ENCODE results near the gene C14orf132. TPM values are rescaled to one million over a fixed set of nuclear protein-coding genes. Genes with fewer than 3 reads are reported as not detected.

The C14orf132 gene
- total and polyA plus RNA-seq, 2 of the 4 experiments (the other 2 are of a cell fraction): 6.3 to 13.5 TPM

DNA sequence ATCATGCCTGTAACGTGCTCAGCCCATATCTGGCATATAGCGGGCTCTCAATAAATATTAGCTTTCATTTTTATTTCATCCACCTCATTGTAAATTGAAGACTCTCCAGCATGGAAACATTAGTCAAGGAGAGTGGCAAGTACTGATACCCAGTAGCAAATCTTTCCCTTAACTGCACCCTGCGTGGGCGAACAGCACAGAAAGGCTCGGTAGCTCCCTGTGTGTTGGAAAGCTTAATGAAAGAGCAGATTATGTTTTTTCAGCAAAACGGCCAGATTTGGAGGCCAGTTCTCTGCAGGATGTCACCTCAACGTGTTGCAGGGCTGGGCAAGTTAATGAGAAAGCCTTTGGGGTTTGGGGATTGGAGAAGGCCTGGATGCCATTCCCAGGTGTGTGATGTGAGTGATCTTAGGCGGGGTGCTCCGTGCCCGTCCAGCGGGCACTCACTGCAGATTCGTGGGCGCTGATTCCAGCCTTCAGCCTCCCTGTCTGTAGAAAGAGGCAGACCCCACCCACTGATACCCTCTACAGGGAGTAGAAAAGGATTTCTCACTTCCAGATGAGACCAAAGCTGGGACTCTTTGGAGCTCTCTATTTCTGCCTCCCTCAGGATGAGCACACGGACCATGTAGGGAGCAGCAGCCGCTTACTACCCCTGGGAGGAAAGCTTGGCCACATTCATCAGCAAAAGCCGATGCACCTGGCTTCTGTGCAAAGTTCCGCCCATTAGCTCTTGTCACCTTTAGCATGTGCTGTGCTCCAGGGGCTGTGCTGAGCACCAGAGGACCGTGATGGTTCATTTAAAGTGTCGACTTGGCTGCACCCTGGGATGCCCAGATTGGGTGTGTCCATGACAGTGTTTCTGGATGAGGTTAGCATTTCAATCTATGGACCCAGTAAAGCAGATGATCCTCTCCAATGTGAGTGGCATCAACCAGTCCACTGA is 29.1 kb downstream of the C14orf132 start:
- Histone ChIP-seq H4K91ac (ENCODE audit: insufficient read depth, low read depth, low read length) (no peak overlapping the region), H2BK15ac (ENCODE audit: low read depth, low read length) (no peak overlapping the region), H3K4me1 (ENCODE audit: control insufficient read depth, insufficient read depth, low read length) (no peaks in the 10 kb centered on the region), H3K9ac (ENCODE audit: low read depth, low read length) (no peak overlapping the region), H2BK5ac (ENCODE audit: low read depth, low read length, poor library complexity, severe bottlenecking) (no peak overlapping the region), H4K5ac (ENCODE audit: low read depth, low read length) (no peak overlapping the region), H4K20me1 (ENCODE audit: insufficient read depth, low read length) (peaks cover 37% of the 10 kb centered on the region), H3K23ac (ENCODE audit: low read depth, low read length) (no peak overlapping the region), H2AK5ac (ENCODE audit: low read depth, low read length) (no peak overlapping the region), H3K79me1 (ENCODE audit: low read depth in 1 of 2, low read length in 2 of 2) (peaks cover 21 to 43% of the 10 kb centered on the region in 2 experiments), H3K4me3 (ENCODE audit: insufficient read depth, low read depth, low read length) (no peak overlapping the region), H3K56ac (ENCODE audit: extremely low read depth, insufficient read depth, low read length) (no peak overlapping the region), H2AK9ac (replicated peaks; ENCODE audit: low read depth, low read length, poor library complexity) (no peak overlapping the region), H2BK120ac (ENCODE audit: low read depth, low read length) (no peak overlapping the region), H2BK20ac (ENCODE audit: low read depth, low read length) (no peak overlapping the region), H3K18ac (ENCODE audit: low read depth, low read length) (no peak overlapping the region), H3K27ac (ENCODE audit: insufficient read depth, low read length) (no peak overlapping the region), H3K4me2 (ENCODE audit: low read depth, low read length) (no peak overlapping the region), H3K9me3 (ENCODE audit: control insufficient read depth, insufficient read depth, low read length) (no peaks in the 10 kb centered on the region), H3K9me1 (ENCODE audit: insufficient read depth, low read length) (peaks cover 15% of the 10 kb centered on the region), H2AFZ (replicated peaks; ENCODE audit: low read length, poor library complexity) (no peak overlapping the region), H3K36me3 (ENCODE audit: control insufficient read depth, insufficient read depth, low read length) (peaks cover 9% of the 10 kb centered on the region; the same call in 1 of the 2 replicates), H3K14ac (replicated peaks; ENCODE audit: low read depth, low read length) (no peak overlapping the region), H3K4ac (ENCODE audit: low read depth, low read length) (no peak overlapping the region), H4K8ac (ENCODE audit: low read depth in 2 of 2, low read length in 2 of 2) (no peak overlapping the region), H3K27me3 (ENCODE audit: control insufficient read depth, insufficient read depth, low read length) (no peaks in the 10 kb centered on the region)
- intact Hi-C loops (cut with micrococcal nuclease) (no loop called here), dilution Hi-C loops (cut with HindIII; ENCODE audit: low sequenced_read_pairs, unreplicated experiment) (no loop called here), in situ Hi-C loops (cut with MboI; ENCODE audit: low sequenced_read_pairs) (no loop called here)
- ATAC-seq (ENCODE audit: low read depth) (no peak), DNase-seq (no peak)
- CTCF ChIA-PET: no interaction called here
- no TSS peak for BruUV-seq (replicated peaks)
- POLR2A ChIA-PET (ENCODE audit: unreplicated experiment): interaction anchor here (0.6 kb wide), 1 partner anchor 211 kb away, joined by 5 read pairs; no protein-coding TSS in a partner anchor
- 94% methylated on average over 5 of the region's 19 CpGs; no CpG with 5 or more reads in 1 of the 2 experiments for WGBS, 2 experiments (ENCODE audit: extremely low coverage in 2 of 2, insufficient read length in 1 of 2)
- TF ChIP-seq FOS (IDR thresholded peaks at IDR 0.05; ENCODE audit: low read depth, low read length) (no peak), RCOR1 (IDR thresholded peaks at IDR 0.05; ENCODE audit: insufficient replicate concordance, low read length) (no peak), MAFK (IDR thresholded peaks at IDR 0.05; ENCODE audit: low read depth, low read length) (no peak)
